Endothelial cell (in vitro differentiated cells): Measurements from ENCODE around the gene NPDC1. TPM values are rescaled to one million over a fixed set of nuclear protein-coding genes. Genes with fewer than 3 reads are reported as not detected.

Source experiments
- DNase-seq: peaks from one replicate; pipeline ENCODE4 v3.0.0; 2021; ENCODE audit warnings: low spot score
- H3K27ac Mint-ChIP-seq: one replicate; pipeline ENCODE4 v1.8.0; 2021; ENCODE audit warnings: mixed read lengths, inconsistent platforms; ENCODE audit not compliant: unreplicated experiment
- H3K27me3 Mint-ChIP-seq: one replicate; pipeline ENCODE4 v1.8.0; 2021; ENCODE audit warnings: mild to moderate bottlenecking, moderate library complexity, mixed read lengths, inconsistent platforms; ENCODE audit not compliant: unreplicated experiment
- H3K36me3 Mint-ChIP-seq: one replicate; pipeline ENCODE4 v1.8.0; 2021; ENCODE audit warnings: mild to moderate bottlenecking, low read depth, mixed read lengths, inconsistent platforms; ENCODE audit not compliant: unreplicated experiment
- H3K4me1 Mint-ChIP-seq: one replicate; pipeline ENCODE4 v1.8.0; 2021; ENCODE audit warnings: mild to moderate bottlenecking, mixed read lengths, inconsistent platforms; ENCODE audit not compliant: unreplicated experiment
- H3K4me3 Mint-ChIP-seq: one replicate; pipeline ENCODE4 v1.8.0; 2021; ENCODE audit warnings: mild to moderate bottlenecking, mixed read lengths, inconsistent platforms; ENCODE audit not compliant: unreplicated experiment
- H3K9me3 Mint-ChIP-seq: one replicate; pipeline ENCODE4 v1.8.0; 2021; ENCODE audit warnings: mixed read lengths, inconsistent platforms; ENCODE audit not compliant: unreplicated experiment
- CTCF ChIP-seq: fragments of 200-600 bp; sonication (generic); IDR thresholded peaks from one replicate; pipeline ENCODE4 v1.5.0; 2021; ENCODE audit warnings: antibody characterized with exemption; ENCODE audit not compliant: unreplicated experiment
- total RNA-seq: library from RNA; stranded (reverse); fragmentation: NEBNext Ultra II Directional; extraction: Animal tissue kit (Norgen Biotek cat#: 25700); gene quantifications from one replicate; pipeline ENCODE4 v1.2.1, GENCODE V29; 2021; ENCODE audit not compliant: unreplicated experiment

The NPDC1 gene
- total RNA-seq, 1 donor from 2014 or later: 116 TPM

- no peak for DNase-seq
- no peak overlapping the region for H3K27ac Mint-ChIP-seq
- no peak overlapping the region for H3K4me3 Mint-ChIP-seq
- TF ChIP-seq CTCF: no peak
- H3K27me3 Mint-ChIP-seq: peaks cover 22% of the 10 kb centered on the region
- H3K9me3 Mint-ChIP-seq: no peaks in the 10 kb centered on the region
- H3K4me1 Mint-ChIP-seq: peaks cover 4% of the 10 kb centered on the region
- no peaks in the 10 kb centered on the region for H3K36me3 Mint-ChIP-seq
Observed at GRCh38 chr9:137074657-137075274, 28.8 kb upstream of the NPDC1 start.

GRCh38 chr9:137073992-137074399 is 28.0 kb upstream of the NPDC1 start:
- Mint-ChIP-seq H3K4me1 (peaks cover 4% of the 10 kb centered on the region), H3K27ac (no peak overlapping the region), H3K4me3 (no peak overlapping the region), H3K9me3 (no peaks in the 10 kb centered on the region), H3K36me3 (no peaks in the 10 kb centered on the region), H3K27me3 (peaks cover 18% of the 10 kb centered on the region)
- DNase-seq: no peak
- TF ChIP-seq CTCF: no peak

- Mint-ChIP-seq H3K27me3 (peaks cover 18% of the 10 kb centered on the region), H3K4me1 (peaks cover 4% of the 10 kb centered on the region), H3K27ac (no peak overlapping the region), H3K9me3 (no peaks in the 10 kb centered on the region), H3K4me3 (no peak overlapping the region), H3K36me3 (no peaks in the 10 kb centered on the region)
- DNase-seq: no peak
- TF ChIP-seq CTCF: no peak
Observed at GRCh38 chr9:137071282-137071681, 25.3 kb upstream of the NPDC1 start.

GRCh38 chr9:137070906-137071275 is 24.9 kb upstream of the NPDC1 start:
- no peak for DNase-seq
- peaks cover 4% of the 10 kb centered on the region for H3K4me1 Mint-ChIP-seq
- peaks cover 18% of the 10 kb centered on the region for H3K27me3 Mint-ChIP-seq
- no peak for TF ChIP-seq CTCF
- no peaks in the 10 kb centered on the region for H3K36me3 Mint-ChIP-seq
- H3K4me3 Mint-ChIP-seq: peak overlapping the region; percentile 56
- H3K27ac Mint-ChIP-seq: no peak overlapping the region
- H3K9me3 Mint-ChIP-seq: no peaks in the 10 kb centered on the region

GRCh38 chr9:137070201-137070905 is 24.4 kb upstream of the NPDC1 start, which contains the start of gene SAPCD2:
Gene SAPCD2, minus strand, starts transcription at chr9:137070557. Its CDS starts 97 bp downstream, at chr9:137070460.
- TF ChIP-seq CTCF: no peak
- peak; percentile 74 for DNase-seq
- Mint-ChIP-seq H3K4me3 (peak within 1 kb of the TSS; percentile 56), H3K27me3 (peaks cover 18% of the 10 kb centered on the region), H3K9me3 (no peaks in the 10 kb centered on the region), H3K36me3 (no peaks in the 10 kb centered on the region), H3K4me1 (peaks cover 4% of the 10 kb centered on the region), H3K27ac (no peak within 1 kb of the TSS)
